Measurements from ENCODE around the gene MFSD12.

MFSD12 gene

DNA sequence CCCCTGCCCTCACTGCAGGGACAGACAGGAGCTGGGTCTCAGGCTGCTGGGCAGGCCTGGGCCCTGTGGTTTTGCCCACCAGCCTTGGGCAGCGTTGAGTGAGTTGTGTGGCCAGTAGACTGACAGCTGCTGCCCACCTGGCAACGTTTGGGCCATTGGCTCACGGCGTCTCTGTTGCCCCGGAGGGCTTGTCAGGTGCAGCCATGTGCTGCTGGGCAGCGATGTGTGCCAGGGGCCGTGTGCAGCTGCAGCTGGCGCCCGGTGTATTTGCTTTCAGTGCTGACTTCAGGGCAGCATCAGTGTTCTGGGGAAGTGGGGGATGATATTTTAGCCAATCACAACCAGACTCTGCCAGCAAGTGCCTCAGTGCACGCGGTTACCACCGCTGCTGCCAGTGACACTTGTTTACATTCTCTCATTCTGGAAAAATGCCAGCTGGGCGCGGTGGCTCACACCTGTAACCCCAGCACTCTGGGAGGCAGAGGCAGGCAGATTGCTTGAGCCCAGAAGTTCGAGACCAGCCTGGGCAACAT, 40.6 kb downstream of the MFSD12 start:
- no peaks in the 10 kb centered on the region for H3K9me3 ChIP-seq (ENCODE audit: severe bottlenecking)
- TF ChIP-seq, protein P1, sequence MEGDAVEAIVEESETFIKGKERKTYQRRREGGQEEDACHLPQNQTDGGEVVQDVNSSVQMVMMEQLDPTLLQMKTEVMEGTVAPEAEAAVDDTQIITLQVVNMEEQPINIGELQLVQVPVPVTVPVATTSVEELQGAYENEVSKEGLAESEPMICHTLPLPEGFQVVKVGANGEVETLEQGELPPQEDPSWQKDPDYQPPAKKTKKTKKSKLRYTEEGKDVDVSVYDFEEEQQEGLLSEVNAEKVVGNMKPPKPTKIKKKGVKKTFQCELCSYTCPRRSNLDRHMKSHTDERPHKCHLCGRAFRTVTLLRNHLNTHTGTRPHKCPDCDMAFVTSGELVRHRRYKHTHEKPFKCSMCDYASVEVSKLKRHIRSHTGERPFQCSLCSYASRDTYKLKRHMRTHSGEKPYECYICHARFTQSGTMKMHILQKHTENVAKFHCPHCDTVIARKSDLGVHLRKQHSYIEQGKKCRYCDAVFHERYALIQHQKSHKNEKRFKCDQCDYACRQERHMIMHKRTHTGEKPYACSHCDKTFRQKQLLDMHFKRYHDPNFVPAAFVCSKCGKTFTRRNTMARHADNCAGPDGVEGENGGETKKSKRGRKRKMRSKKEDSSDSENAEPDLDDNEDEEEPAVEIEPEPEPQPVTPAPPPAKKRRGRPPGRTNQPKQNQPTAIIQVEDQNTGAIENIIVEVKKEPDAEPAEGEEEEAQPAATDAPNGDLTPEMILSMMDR (IDR thresholded peaks at IDR 0.05; ENCODE audit: poor library complexity, severe bottlenecking) = no peak
- no peak overlapping the region for H3K4me3 ChIP-seq (ENCODE audit: severe bottlenecking)
- DNase-seq (ENCODE audit: low spot score) (no peak), ATAC-seq (ENCODE audit: low read depth) (no peak)
- no peaks in the 10 kb centered on the region for H3K27me3 ChIP-seq (ENCODE audit: insufficient read depth, poor library complexity, severe bottlenecking)
- H3K4me1 ChIP-seq (ENCODE audit: insufficient read depth, poor library complexity, severe bottlenecking) = peaks cover 11% of the 10 kb centered on the region
- no peak overlapping the region for H3K27ac ChIP-seq (ENCODE audit: poor library complexity, severe bottlenecking)
- H3K36me3 ChIP-seq (ENCODE audit: low read depth) = peaks cover under 1% of the 10 kb centered on the region

DNA sequence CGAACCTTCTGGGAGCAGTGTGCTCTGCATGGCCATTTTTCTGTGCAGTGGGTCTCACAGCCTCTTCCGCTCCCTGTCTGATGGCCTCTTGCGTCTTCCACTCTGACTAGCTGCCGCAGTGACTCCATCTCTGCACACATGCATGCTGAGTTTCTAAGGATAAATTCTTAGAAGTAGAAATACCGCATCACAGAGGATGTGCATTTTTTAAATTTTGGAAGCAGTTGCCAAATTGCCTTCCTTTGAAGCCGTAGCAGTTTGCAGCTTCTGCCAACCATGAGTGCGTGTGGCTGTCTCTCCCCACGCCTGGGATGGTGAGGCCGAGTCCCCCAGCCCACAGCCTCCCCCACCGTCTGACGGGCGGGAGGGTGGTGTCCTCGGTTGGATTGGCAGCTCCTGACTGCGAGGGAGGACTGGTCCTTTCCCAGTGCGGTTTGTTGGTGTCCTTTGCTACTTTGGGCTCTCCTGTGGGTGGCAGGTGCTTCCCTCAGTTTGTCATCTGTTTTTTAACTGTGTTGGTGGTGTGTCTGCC, 41.4 kb downstream of the MFSD12 start:
- Histone ChIP-seq H3K4me1 (ENCODE audit: insufficient read depth, poor library complexity, severe bottlenecking) (peaks cover 8% of the 10 kb centered on the region), H3K27me3 (ENCODE audit: insufficient read depth, poor library complexity, severe bottlenecking) (no peaks in the 10 kb centered on the region), H3K36me3 (ENCODE audit: low read depth) (peaks cover 3% of the 10 kb centered on the region), H3K27ac (ENCODE audit: poor library complexity, severe bottlenecking) (no peak overlapping the region), H3K9me3 (ENCODE audit: severe bottlenecking) (no peaks in the 10 kb centered on the region), H3K4me3 (ENCODE audit: severe bottlenecking) (no peak overlapping the region)
- TF ChIP-seq, protein P1 (IDR thresholded peaks at IDR 0.05; ENCODE audit: poor library complexity, severe bottlenecking) = no peak
- no peak for DNase-seq (ENCODE audit: low spot score)
- ATAC-seq (ENCODE audit: low read depth) = no peak

DNA sequence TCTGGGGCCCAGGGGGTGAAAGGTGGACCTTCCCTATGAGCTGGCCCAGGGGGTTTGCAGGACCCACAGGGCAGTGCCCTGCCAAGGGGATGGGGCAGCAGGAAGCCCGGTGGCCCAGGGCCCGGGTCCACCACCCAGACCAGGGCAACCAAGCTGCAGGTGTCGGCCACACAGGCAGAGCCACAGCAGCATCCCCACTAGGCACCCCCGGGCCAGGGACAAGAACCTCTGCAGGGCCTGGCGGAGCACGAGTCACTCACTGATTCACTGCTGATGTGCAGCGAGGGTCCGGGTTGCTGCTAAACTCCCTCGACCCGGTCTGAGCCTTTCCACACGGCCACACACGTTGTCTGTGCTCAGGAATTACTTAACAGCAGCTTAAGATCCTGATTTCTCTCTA, 42.5 kb downstream of the MFSD12 start:
- TF ChIP-seq, protein P1 (IDR thresholded peaks at IDR 0.05; ENCODE audit: poor library complexity, severe bottlenecking) = no peak
- ATAC-seq (ENCODE audit: low read depth) (no peak), DNase-seq (ENCODE audit: low spot score) (no peak)
- peaks cover 3% of the 10 kb centered on the region for H3K4me1 ChIP-seq (ENCODE audit: insufficient read depth, poor library complexity, severe bottlenecking)
- H3K9me3 ChIP-seq (ENCODE audit: severe bottlenecking) = no peaks in the 10 kb centered on the region
- H3K36me3 ChIP-seq (ENCODE audit: low read depth) = peaks cover 14% of the 10 kb centered on the region
- no peak overlapping the region for H3K4me3 ChIP-seq (ENCODE audit: severe bottlenecking)
- no peak overlapping the region for H3K27ac ChIP-seq (ENCODE audit: poor library complexity, severe bottlenecking)
- H3K27me3 ChIP-seq (ENCODE audit: insufficient read depth, poor library complexity, severe bottlenecking) = no peaks in the 10 kb centered on the region

DNA sequence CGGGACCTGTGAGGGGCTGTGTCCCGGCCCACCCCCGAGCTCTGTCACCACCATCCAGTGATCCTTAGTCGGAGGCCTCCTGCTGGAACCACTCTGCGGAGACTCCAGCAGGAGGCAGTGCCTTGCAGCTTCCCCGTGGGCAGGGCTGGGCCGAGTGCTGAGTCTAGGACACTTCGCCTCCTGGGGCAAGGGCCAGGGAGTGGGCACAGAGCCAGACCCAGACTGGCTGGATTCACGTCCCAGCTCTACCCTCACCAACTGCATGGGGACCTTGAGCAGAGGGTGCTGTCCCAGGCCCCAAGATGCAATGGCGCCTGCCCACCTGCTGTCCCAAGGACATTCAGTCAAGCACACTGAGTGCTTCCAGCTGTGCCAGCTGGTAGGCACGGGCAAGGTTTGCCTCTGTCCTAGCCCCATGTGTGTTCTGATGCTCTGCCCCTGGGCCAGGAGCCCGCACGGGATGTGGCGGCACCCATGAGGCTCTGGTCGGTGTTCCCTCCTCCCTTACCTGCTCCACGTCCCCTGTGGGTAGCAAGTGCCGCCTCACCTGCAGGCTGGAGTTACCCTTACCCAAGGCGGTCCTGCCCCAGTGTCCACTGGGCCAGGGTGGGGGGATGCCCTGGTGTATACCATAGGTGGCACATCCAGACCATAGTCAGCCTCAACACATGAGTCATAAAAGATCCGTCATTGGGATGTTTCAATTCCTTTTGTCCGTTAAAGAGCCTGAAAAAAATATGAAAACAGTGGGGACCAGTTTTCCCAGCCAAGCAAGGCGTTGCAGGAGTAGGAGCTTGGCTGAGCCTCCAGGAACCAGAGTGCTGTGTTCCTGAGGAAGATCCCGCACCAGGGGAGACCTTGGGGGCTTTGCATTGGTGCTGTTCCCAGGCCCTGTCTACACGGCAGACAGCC, 43.9 kb downstream of the MFSD12 start:
- peaks cover 17% of the 10 kb centered on the region for H3K4me1 ChIP-seq (ENCODE audit: insufficient read depth, poor library complexity, severe bottlenecking)
- no peak overlapping the region for H3K27ac ChIP-seq (ENCODE audit: poor library complexity, severe bottlenecking)
- H3K27me3 ChIP-seq (ENCODE audit: insufficient read depth, poor library complexity, severe bottlenecking) = no peaks in the 10 kb centered on the region
- H3K4me3 ChIP-seq (ENCODE audit: severe bottlenecking) = no peak overlapping the region
- no peaks in the 10 kb centered on the region for H3K9me3 ChIP-seq (ENCODE audit: severe bottlenecking)
- TF ChIP-seq, protein P1 (IDR thresholded peaks at IDR 0.05; ENCODE audit: poor library complexity, severe bottlenecking) = no peak
- no peak for ATAC-seq (ENCODE audit: low read depth)
- no peak for DNase-seq (ENCODE audit: low spot score)
- H3K36me3 ChIP-seq (ENCODE audit: low read depth) = peaks cover 26% of the 10 kb centered on the region
